Liver (tissue), 9 donors: ENCODE data around the gene SPTBN1. TPM values are rescaled to one million over a fixed set of nuclear protein-coding genes. Genes with fewer than 3 reads are reported as not detected.

ENCODE experiments used
- DNase-seq: peaks from one replicate; pipeline ENCODE4 v3.0.0-alpha.2; 2017; ENCODE audit warnings: low spot score
- H3K27ac ChIP-seq, 2 donors: one replicate each; pipeline ENCODE4 v1.7.0; 2013; ENCODE audit warnings: inconsistent platforms in 2 of 2, low read length in 2 of 2, control low read depth in 1 of 2, low read depth in 1 of 2, mild to moderate bottlenecking in 1 of 2
- H3K27me3 ChIP-seq, 4 donors: one replicate each; pipeline versions ENCODE4 v1.6.1 to v1.7.0; 2013; ENCODE audit warnings: low read length in 3 of 4, inconsistent platforms in 1 of 4, mild to moderate bottlenecking in 1 of 4, moderate library complexity in 1 of 4; ENCODE audit not compliant: control insufficient read depth in 4 of 4, insufficient read depth in 4 of 4
- H3K36me3 ChIP-seq, 4 donors: one replicate each; pipeline versions ENCODE4 v1.6.1 to v1.7.0; 2013; ENCODE audit warnings: low read length in 3 of 4, mild to moderate bottlenecking in 3 of 4, low read depth in 1 of 4, moderate library complexity in 1 of 4; ENCODE audit not compliant: control insufficient read depth in 4 of 4, insufficient read depth in 3 of 4
- H3K4me1 ChIP-seq, 4 donors: one replicate each; pipeline versions ENCODE4 v1.6.1 to v1.7.0; 2013; ENCODE audit warnings: low read length in 3 of 4, mild to moderate bottlenecking in 3 of 4, moderate library complexity in 1 of 4; ENCODE audit not compliant: control insufficient read depth in 4 of 4, insufficient read depth in 4 of 4
- H3K4me3 ChIP-seq, 3 donors: one replicate each; pipeline versions ENCODE4 v1.6.1 to v1.7.0; 2013; ENCODE audit warnings: low read length in 3 of 3, control low read depth in 1 of 3, low read depth in 1 of 3, mild to moderate bottlenecking in 1 of 3
- H3K9ac ChIP-seq, 2 donors: one replicate each; pipeline ENCODE4 v1.7.0; 2013; ENCODE audit warnings: low read length in 2 of 2, mild to moderate bottlenecking in 2 of 2, moderate library complexity in 2 of 2, control low read depth in 1 of 2, low read depth in 1 of 2
- H3K9me3 ChIP-seq, 4 donors: one replicate each; pipeline versions ENCODE4 v1.6.1 to v1.7.0; 2013; ENCODE audit warnings: low read length in 3 of 4; ENCODE audit not compliant: control insufficient read depth in 4 of 4
- EGR1 ChIP-seq, 2 donors: IDR thresholded peaks; 2 replicates each; pipeline ENCODE4 v1.6.1; 2016 to 2018; ENCODE audit warnings: antibody characterized with exemption in 2 of 2, low read depth in 2 of 2
- FOXA1 ChIP-seq: IDR thresholded peaks from 2 replicates; pipeline ENCODE4 v1.6.1; 2016; ENCODE audit warnings: antibody characterized with exemption
- FOXA2 ChIP-seq: IDR thresholded peaks from 2 replicates; pipeline ENCODE4 v1.6.1; 2016; ENCODE audit warnings: antibody characterized with exemption
- GABPA ChIP-seq, 2 donors: IDR thresholded peaks in 1 of 2; conservative IDR thresholded peaks in 1 of 2; 2 replicates each; pipeline ENCODE4 v1.6.1; 2016; ENCODE audit warnings: antibody characterized with exemption in 2 of 2, mild to moderate bottlenecking in 1 of 2, moderate library complexity in 1 of 2
- HNF4A ChIP-seq, 2 donors: conservative IDR thresholded peaks; 2 replicates each; pipeline ENCODE4 v1.6.1; 2016; ENCODE audit warnings: antibody characterized with exemption in 2 of 2, mild to moderate bottlenecking in 2 of 2
- HNF4G ChIP-seq: IDR thresholded peaks from 2 replicates; pipeline ENCODE4 v1.6.1; 2016; ENCODE audit warnings: antibody characterized with exemption
- JUND ChIP-seq, 2 donors: IDR thresholded peaks; 2 replicates each; pipeline ENCODE4 v1.6.1; 2016; ENCODE audit warnings: antibody characterized with exemption in 2 of 2
- NR2F2 ChIP-seq: IDR thresholded peaks from 2 replicates; pipeline ENCODE4 v1.6.1; 2016; ENCODE audit warnings: antibody characterized with exemption
- RAD21 ChIP-seq, 2 donors: IDR thresholded peaks; 2 replicates each; pipeline ENCODE4 v1.6.1; 2016; ENCODE audit warnings: antibody characterized with exemption in 2 of 2, mild to moderate bottlenecking in 2 of 2
- RXRA ChIP-seq, 2 donors: IDR thresholded peaks; 2 replicates each; pipeline ENCODE4 v1.6.1; 2017 to 2018; ENCODE audit warnings: antibody characterized with exemption in 2 of 2, mild to moderate bottlenecking in 1 of 2
- SP1 ChIP-seq: IDR thresholded peaks from 2 replicates; pipeline ENCODE4 v1.6.1; 2018; ENCODE audit warnings: antibody characterized with exemption, mild to moderate bottlenecking
- TAF1 ChIP-seq: conservative IDR thresholded peaks from 2 replicates; pipeline ENCODE4 v1.6.1; 2016; ENCODE audit warnings: antibody characterized with exemption, mild to moderate bottlenecking
- YY1 ChIP-seq: IDR thresholded peaks from 2 replicates; pipeline ENCODE4 v1.6.1; 2016; ENCODE audit warnings: antibody characterized with exemption, mild to moderate bottlenecking
- WGBS: extraction: QIAGEN DNeasy Blood & Tissue Kit; methylation state at CpG from one replicate; pipeline ENCODE4 v1.1.7; 2013; 5-methylcytosine and 5-hydroxymethylcytosine counted together
- polyA plus RNA-seq, 2 donors: library from polyadenylated mRNA; stranded (reverse) in 1 of 2; unstranded in 1 of 2; fragments of 200-250 nt in 1 of 2; fragments of >200 nt in 1 of 2; fragmentation: Nextera tagmentation in 1 of 2; extraction: Ambion mirVana in 1 of 2; gene quantifications; one replicate each; pipeline versions ENCODE4 v1.2.1 to v1.2.3, GENCODE V29; 2013 to 2015
- total RNA-seq, 2 donors: library from RNA; depleted of rRNA; stranded (reverse); fragments of >200 nt; gene quantifications; one replicate each; pipeline ENCODE4 v1.2.3, GENCODE V29; 2014
- TF ChIP-seq, protein P1 (sequence below): fragments of 150-350 bp; IDR thresholded peaks from 2 replicates; pipeline ENCODE4 v1.5.1; 2017; ENCODE audit warnings: improper control_type of control experiment, low read depth, low read length; ENCODE audit not compliant: missing input control
- TF ChIP-seq, protein P2 (sequence below): IDR thresholded peaks from 2 replicates; pipeline ENCODE4 v1.6.1; 2016; ENCODE audit warnings: antibody characterized with exemption
- TF ChIP-seq, protein P3 (sequence below): IDR thresholded peaks from 2 replicates; pipeline ENCODE4 v1.6.1; 2016; ENCODE audit warnings: antibody characterized with exemption
- TF ChIP-seq, protein P4 (sequence below): IDR thresholded peaks from 2 replicates; pipeline ENCODE4 v1.6.1; 2016; ENCODE audit warnings: antibody characterized with exemption, mild to moderate bottlenecking
- TF ChIP-seq, protein P5 (sequence below): IDR thresholded peaks from 2 replicates; pipeline ENCODE4 v1.6.1; 2016; ENCODE audit warnings: antibody characterized with exemption
- donor health status: healthy.
- donor health status: healthy.
- donor health status: healthy.
- donor health status: healthy.
- donor health status: healthy.

Gene SPTBN1
- total and polyA plus RNA-seq, 4 donors = 44.8 to 191 (median 75.9) TPM

DNA sequence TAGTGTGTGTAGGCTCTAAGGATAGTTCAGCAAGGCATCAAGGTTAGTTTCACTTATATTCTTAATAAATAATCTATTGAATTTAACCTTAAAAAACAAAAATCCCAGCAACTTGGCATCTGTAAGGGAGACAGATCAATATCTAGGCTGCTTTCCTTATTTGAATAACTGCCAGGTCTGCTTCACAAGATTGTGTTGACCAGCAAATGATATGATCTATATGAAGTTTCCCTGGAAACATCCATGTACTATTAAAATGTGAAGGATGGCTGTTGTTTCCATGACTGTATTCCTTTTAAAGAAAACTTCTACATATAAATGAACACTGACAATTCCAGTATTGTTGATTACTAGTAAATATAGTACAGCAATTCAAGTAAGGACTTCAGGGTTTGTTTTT, 109.4 kb downstream of the SPTBN1 start:
- Histone ChIP-seq H3K36me3 (peaks cover 0 to 2% (median 0%) of the 10 kb centered on the region in 4 donors), H3K27ac (peak overlapping the region; percentile 19 to 20), H3K4me1 (peaks cover 33 to 76% (median 64%) of the 10 kb centered on the region in 4 donors), H3K9me3 (no peaks in the 10 kb centered on the region), H3K4me3 (no peak overlapping the region), H3K27me3 (no peaks in the 10 kb centered on the region), H3K9ac (peak overlapping the region in 1 of 2 donors; percentile 18)
- TF ChIP-seq HNF4G (no peak), JUND (IDR thresholded peaks at IDR 0.05) (no peak), GABPA (IDR thresholded peaks at IDR 0.05 in 1 of 2, conservative IDR thresholded peaks at IDR 0.05 in 1 of 2) (no peak)
- TF ChIP-seq, protein P1, sequence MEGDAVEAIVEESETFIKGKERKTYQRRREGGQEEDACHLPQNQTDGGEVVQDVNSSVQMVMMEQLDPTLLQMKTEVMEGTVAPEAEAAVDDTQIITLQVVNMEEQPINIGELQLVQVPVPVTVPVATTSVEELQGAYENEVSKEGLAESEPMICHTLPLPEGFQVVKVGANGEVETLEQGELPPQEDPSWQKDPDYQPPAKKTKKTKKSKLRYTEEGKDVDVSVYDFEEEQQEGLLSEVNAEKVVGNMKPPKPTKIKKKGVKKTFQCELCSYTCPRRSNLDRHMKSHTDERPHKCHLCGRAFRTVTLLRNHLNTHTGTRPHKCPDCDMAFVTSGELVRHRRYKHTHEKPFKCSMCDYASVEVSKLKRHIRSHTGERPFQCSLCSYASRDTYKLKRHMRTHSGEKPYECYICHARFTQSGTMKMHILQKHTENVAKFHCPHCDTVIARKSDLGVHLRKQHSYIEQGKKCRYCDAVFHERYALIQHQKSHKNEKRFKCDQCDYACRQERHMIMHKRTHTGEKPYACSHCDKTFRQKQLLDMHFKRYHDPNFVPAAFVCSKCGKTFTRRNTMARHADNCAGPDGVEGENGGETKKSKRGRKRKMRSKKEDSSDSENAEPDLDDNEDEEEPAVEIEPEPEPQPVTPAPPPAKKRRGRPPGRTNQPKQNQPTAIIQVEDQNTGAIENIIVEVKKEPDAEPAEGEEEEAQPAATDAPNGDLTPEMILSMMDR = no peak
- DNase-seq = no peak

DNA sequence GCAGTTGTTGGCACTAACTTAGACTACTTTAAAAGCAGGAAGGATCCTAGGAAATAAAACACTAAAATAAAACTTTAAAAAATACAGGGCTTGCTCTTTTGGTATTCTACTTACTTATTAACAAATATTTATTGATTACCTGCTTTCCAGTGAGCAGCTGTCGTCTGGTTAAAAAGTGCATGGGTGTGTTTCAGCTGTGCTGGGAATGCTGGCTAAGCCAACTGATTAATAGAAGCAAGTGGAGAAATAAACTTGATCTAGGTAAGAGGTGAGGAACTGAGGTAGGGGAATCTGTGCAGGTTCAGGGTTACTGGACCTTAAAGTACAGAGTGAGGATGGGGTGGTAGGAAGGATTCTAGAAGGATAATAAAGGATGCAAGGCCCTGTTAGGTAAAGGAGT, 110.8 kb downstream of the SPTBN1 start:
- WGBS = 38% methylated on average over 1 of the region's 1 CpG
- no peaks in the 10 kb centered on the region for H3K27me3 ChIP-seq
- DNase-seq = no peak

More for the DNA sequence above, 110.8 kb downstream of the SPTBN1 start:
- Histone ChIP-seq H3K9me3 (no peaks in the 10 kb centered on the region), H3K4me3 (no peak overlapping the region), H3K4me1 (peaks cover 30 to 82% (median 74%) of the 10 kb centered on the region in 4 donors), H3K9ac (peak overlapping the region in 1 of 2 donors; percentile 46), H3K36me3 (peaks cover 0 to 2% (median 0%) of the 10 kb centered on the region in 4 donors), H3K27ac (peak overlapping the region; percentile 49 to 54)
- TF ChIP-seq SP1 = peak; percentile 51
- TF ChIP-seq FOXA2 = no peak
- TF ChIP-seq NR2F2 = no peak
- TF ChIP-seq YY1 = peak; percentile 65
- peak; percentile 33 to 52 for TF ChIP-seq HNF4A (conservative IDR thresholded peaks at IDR 0.05)
- no peak for TF ChIP-seq FOXA1
- no peak for TF ChIP-seq TAF1
- TF ChIP-seq, protein P1 = no peak
- TF ChIP-seq RXRA (IDR thresholded peaks at IDR 0.05) = peak; percentile 57 to 75
- TF ChIP-seq, protein P2, sequence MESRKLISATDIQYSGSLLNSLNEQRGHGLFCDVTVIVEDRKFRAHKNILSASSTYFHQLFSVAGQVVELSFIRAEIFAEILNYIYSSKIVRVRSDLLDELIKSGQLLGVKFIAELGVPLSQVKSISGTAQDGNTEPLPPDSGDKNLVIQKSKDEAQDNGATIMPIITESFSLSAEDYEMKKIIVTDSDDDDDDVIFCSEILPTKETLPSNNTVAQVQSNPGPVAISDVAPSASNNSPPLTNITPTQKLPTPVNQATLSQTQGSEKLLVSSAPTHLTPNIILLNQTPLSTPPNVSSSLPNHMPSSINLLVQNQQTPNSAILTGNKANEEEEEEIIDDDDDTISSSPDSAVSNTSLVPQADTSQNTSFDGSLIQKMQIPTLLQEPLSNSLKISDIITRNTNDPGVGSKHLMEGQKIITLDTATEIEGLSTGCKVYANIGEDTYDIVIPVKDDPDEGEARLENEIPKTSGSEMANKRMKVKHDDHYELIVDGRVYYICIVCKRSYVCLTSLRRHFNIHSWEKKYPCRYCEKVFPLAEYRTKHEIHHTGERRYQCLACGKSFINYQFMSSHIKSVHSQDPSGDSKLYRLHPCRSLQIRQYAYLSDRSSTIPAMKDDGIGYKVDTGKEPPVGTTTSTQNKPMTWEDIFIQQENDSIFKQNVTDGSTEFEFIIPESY = no peak
- TF ChIP-seq, protein P3, sequence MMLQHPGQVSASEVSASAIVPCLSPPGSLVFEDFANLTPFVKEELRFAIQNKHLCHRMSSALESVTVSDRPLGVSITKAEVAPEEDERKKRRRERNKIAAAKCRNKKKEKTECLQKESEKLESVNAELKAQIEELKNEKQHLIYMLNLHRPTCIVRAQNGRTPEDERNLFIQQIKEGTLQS = no peak
- TF ChIP-seq, protein P4, sequence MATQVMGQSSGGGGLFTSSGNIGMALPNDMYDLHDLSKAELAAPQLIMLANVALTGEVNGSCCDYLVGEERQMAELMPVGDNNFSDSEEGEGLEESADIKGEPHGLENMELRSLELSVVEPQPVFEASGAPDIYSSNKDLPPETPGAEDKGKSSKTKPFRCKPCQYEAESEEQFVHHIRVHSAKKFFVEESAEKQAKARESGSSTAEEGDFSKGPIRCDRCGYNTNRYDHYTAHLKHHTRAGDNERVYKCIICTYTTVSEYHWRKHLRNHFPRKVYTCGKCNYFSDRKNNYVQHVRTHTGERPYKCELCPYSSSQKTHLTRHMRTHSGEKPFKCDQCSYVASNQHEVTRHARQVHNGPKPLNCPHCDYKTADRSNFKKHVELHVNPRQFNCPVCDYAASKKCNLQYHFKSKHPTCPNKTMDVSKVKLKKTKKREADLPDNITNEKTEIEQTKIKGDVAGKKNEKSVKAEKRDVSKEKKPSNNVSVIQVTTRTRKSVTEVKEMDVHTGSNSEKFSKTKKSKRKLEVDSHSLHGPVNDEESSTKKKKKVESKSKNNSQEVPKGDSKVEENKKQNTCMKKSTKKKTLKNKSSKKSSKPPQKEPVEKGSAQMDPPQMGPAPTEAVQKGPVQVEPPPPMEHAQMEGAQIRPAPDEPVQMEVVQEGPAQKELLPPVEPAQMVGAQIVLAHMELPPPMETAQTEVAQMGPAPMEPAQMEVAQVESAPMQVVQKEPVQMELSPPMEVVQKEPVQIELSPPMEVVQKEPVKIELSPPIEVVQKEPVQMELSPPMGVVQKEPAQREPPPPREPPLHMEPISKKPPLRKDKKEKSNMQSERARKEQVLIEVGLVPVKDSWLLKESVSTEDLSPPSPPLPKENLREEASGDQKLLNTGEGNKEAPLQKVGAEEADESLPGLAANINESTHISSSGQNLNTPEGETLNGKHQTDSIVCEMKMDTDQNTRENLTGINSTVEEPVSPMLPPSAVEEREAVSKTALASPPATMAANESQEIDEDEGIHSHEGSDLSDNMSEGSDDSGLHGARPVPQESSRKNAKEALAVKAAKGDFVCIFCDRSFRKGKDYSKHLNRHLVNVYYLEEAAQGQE = no peak
- TF ChIP-seq HNF4G = no peak
- TF ChIP-seq JUND (IDR thresholded peaks at IDR 0.05) = peak in 1 of 2 donors; percentile 20
- TF ChIP-seq GABPA (IDR thresholded peaks at IDR 0.05 in 1 of 2, conservative IDR thresholded peaks at IDR 0.05 in 1 of 2) = no peak
- peak; percentile 24 to 26 for TF ChIP-seq RAD21 (IDR thresholded peaks at IDR 0.05)
- TF ChIP-seq, protein P5, sequence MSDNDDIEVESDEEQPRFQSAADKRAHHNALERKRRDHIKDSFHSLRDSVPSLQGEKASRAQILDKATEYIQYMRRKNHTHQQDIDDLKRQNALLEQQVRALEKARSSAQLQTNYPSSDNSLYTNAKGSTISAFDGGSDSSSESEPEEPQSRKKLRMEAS = no peak
- TF ChIP-seq EGR1 (IDR thresholded peaks at IDR 0.05; ENCODE audit: low read depth in 2 of 2) = no peak
